Mesenchymal stem cell (in vitro differentiated cells and primary cell): ENCODE results near the gene SNED1.
A peak's percentile ranks its signal among the peaks of the same experiment; 100 is the strongest.

Source experiments
- DNase-seq: peaks from one replicate; pipeline ENCODE4 v3.0.0-alpha.2; 2013
- H2AFZ ChIP-seq: one replicate; pipeline ENCODE4 v1.6.1; 2013; ENCODE audit warnings: low read depth, mild to moderate bottlenecking, control low read depth, inconsistent platforms, low read length, moderate library complexity
- H2AK5ac ChIP-seq: 2 replicates; pipeline ENCODE4 v1.6.1; 2013; ENCODE audit warnings: low read length, moderate library complexity, mild to moderate bottlenecking, inconsistent platforms; ENCODE audit not compliant: severe bottlenecking
- H2BK120ac ChIP-seq: one replicate; pipeline ENCODE4 v1.6.1; 2013; ENCODE audit warnings: low read depth, mild to moderate bottlenecking, inconsistent platforms, low read length, moderate library complexity
- H2BK12ac ChIP-seq, 2 experiments: one replicate each; pipeline ENCODE4 v1.6.1; 2013; ENCODE audit warnings: inconsistent platforms in 2 of 2, low read length in 2 of 2, mild to moderate bottlenecking in 2 of 2, moderate library complexity in 2 of 2, control low read depth in 1 of 2
- H2BK15ac ChIP-seq: one replicate; pipeline ENCODE4 v1.6.1; 2013; ENCODE audit warnings: mild to moderate bottlenecking, low read depth, inconsistent platforms; ENCODE audit not compliant: poor library complexity, severe bottlenecking
- H2BK5ac ChIP-seq: 2 replicates; pipeline ENCODE4 v1.6.1; 2013; ENCODE audit warnings: low read depth, mild to moderate bottlenecking, low read length, control low read depth, inconsistent platforms; ENCODE audit not compliant: poor library complexity, severe bottlenecking
- H3K14ac ChIP-seq, 2 experiments: one replicate each; pipeline ENCODE4 v1.6.1; 2013; ENCODE audit warnings: inconsistent platforms in 2 of 2, low read length in 2 of 2, control low read depth in 1 of 2, mild to moderate bottlenecking in 1 of 2, moderate library complexity in 1 of 2
- H3K18ac ChIP-seq, 2 experiments: one replicate each; pipeline ENCODE4 v1.6.1; 2013; ENCODE audit warnings: inconsistent platforms in 2 of 2, low read length in 2 of 2, control low read depth in 1 of 2, low read depth in 1 of 2, mild to moderate bottlenecking in 1 of 2
- H3K23ac ChIP-seq, 2 experiments: one replicate each; pipeline ENCODE4 v1.6.1; 2013; ENCODE audit warnings: inconsistent platforms in 2 of 2, low read length in 2 of 2, mild to moderate bottlenecking in 2 of 2, moderate library complexity in 2 of 2, control low read depth in 1 of 2
- H3K27ac ChIP-seq: 2 replicates; pipeline ENCODE4 v1.5.1; 2013; ENCODE audit warnings: mild to moderate bottlenecking, moderate library complexity, low read length, control low read depth, inconsistent platforms; ENCODE audit not compliant: poor library complexity, severe bottlenecking
- H3K27me3 ChIP-seq, 2 experiments: 2 replicates each; pipeline versions ENCODE4 v1.6.1 to v1.7.0; 2013; ENCODE audit warnings: low read length in 2 of 2, mild to moderate bottlenecking in 2 of 2, moderate library complexity in 2 of 2, control low read depth in 1 of 2, inconsistent platforms in 1 of 2; ENCODE audit not compliant: control insufficient read depth in 1 of 2, insufficient read depth in 1 of 2
- H3K36me3 ChIP-seq, 2 experiments: 2 replicates each; pipeline versions ENCODE4 v1.6.1 to v1.7.0; 2013; ENCODE audit warnings: low read length in 2 of 2, control low read depth in 1 of 2, inconsistent platforms in 1 of 2, low read depth in 1 of 2, mild to moderate bottlenecking in 1 of 2; ENCODE audit not compliant: insufficient read depth in 2 of 2, control insufficient read depth in 1 of 2
- H3K4ac ChIP-seq, 2 experiments: one replicate each; pipeline ENCODE4 v1.6.1; 2013; ENCODE audit warnings: inconsistent platforms in 2 of 2, low read length in 2 of 2, mild to moderate bottlenecking in 2 of 2, moderate library complexity in 2 of 2, control low read depth in 1 of 2, low read depth in 1 of 2
- H3K4me1 ChIP-seq: 2 replicates; pipeline ENCODE4 v1.6.1; 2013; ENCODE audit warnings: low read depth, low read length, control low read depth; ENCODE audit not compliant: control insufficient read depth, insufficient read depth
- H3K4me2 ChIP-seq: 2 replicates; pipeline ENCODE4 v1.6.1; 2013; ENCODE audit warnings: low read length, mild to moderate bottlenecking, inconsistent platforms; ENCODE audit not compliant: poor library complexity, severe bottlenecking
- H3K4me3 ChIP-seq, 2 experiments: 2 replicates each; pipeline versions ENCODE4 v1.5.1 to v1.7.0; 2013; ENCODE audit warnings: low read length in 2 of 2, mild to moderate bottlenecking in 2 of 2, control low read depth in 1 of 2, low read depth in 1 of 2; ENCODE audit not compliant: insufficient read depth in 1 of 2
- H3K79me1 ChIP-seq: replicated peaks from 2 replicates; pipeline ENCODE4 v1.6.1; 2013; ENCODE audit warnings: mild to moderate bottlenecking, control low read depth, low read length, inconsistent platforms; ENCODE audit not compliant: poor library complexity, severe bottlenecking
- H3K9ac ChIP-seq: 2 replicates; pipeline ENCODE4 v1.7.0; 2013; ENCODE audit warnings: mild to moderate bottlenecking, low read length, moderate library complexity
- H3K9me3 ChIP-seq: 2 replicates; pipeline ENCODE4 v1.7.0; 2013; ENCODE audit warnings: mild to moderate bottlenecking, low read length; ENCODE audit not compliant: control insufficient read depth
- H4K8ac ChIP-seq: one replicate; pipeline ENCODE4 v1.6.1; 2013; ENCODE audit warnings: inconsistent platforms, mild to moderate bottlenecking, low read length, moderate library complexity
- H4K91ac ChIP-seq: one replicate; pipeline ENCODE4 v1.6.1; 2013; ENCODE audit warnings: mild to moderate bottlenecking, low read length, inconsistent platforms
- WGBS: methylation state at CpG from one replicate; pipeline ENCODE4 v1.1.7; 2013; ENCODE audit warnings: mixed read lengths; 5-methylcytosine and 5-hydroxymethylcytosine counted together

The SNED1 gene

GRCh38 chr2:240998995-240999791 lies 775 bp downstream of the SNED1 start:
- Histone ChIP-seq H2AK5ac (no peak overlapping the region), H3K4me2 (peak overlapping the region; percentile 83), H3K23ac (peak overlapping the region in 1 of 2 experiments; percentile 6), H2BK15ac (no peak overlapping the region), H3K4me3 (peak overlapping the region; percentile 57 to 85), H3K79me1 (no peaks in the 10 kb centered on the region), H3K14ac (no peak overlapping the region), H3K9me3 (peaks cover 11% of the 10 kb centered on the region), H2BK5ac (no peak overlapping the region), H4K8ac (no peak overlapping the region), H2BK120ac (no peak overlapping the region), H3K36me3 (peaks cover 12 to 45% of the 10 kb centered on the region in 2 experiments), H3K18ac (peak overlapping the region; percentile 47 to 68), H3K4me1 (peaks cover 29% of the 10 kb centered on the region), H2AFZ (peak overlapping the region; percentile 29), H4K91ac (no peak overlapping the region), H3K27ac (no peak overlapping the region), H3K4ac (no peak overlapping the region), H2BK12ac (no peak overlapping the region), H3K9ac (peak overlapping the region; percentile 87), H3K27me3 (peaks cover 0 to 10% of the 10 kb centered on the region in 2 experiments)
- DNase-seq = no peak
- WGBS = 11% methylated on average over 51 of the region's 71 CpGs

GRCh38 chr2:240999873-241000541 lies 1.6 kb downstream of the SNED1 start:
- peak overlapping the region; percentile 87 for H3K9ac ChIP-seq
- H3K14ac ChIP-seq = no peak overlapping the region
- H2BK12ac ChIP-seq = peak overlapping the region in 1 of 2 experiments; percentile 10
- no peak overlapping the region for H2BK5ac ChIP-seq
- H3K27me3 ChIP-seq = peaks cover 0 to 10% of the 10 kb centered on the region in 2 experiments
- no peak overlapping the region for H4K8ac ChIP-seq
- H3K4me1 ChIP-seq = peaks cover 26% of the 10 kb centered on the region
- no peak overlapping the region for H2AFZ ChIP-seq
- no peak overlapping the region for H2BK15ac ChIP-seq
- H3K23ac ChIP-seq = peak overlapping the region; percentile 37 to 51
- no peaks in the 10 kb centered on the region for H3K79me1 ChIP-seq
- H2BK120ac ChIP-seq = no peak overlapping the region
- WGBS = 93% methylated on average over 19 of the region's 19 CpGs
- no peak overlapping the region for H3K27ac ChIP-seq
- H4K91ac ChIP-seq = no peak overlapping the region
- no peak for DNase-seq
- no peak overlapping the region for H3K18ac ChIP-seq
- peaks cover 19% of the 10 kb centered on the region for H3K9me3 ChIP-seq
- peaks cover 12 to 52% of the 10 kb centered on the region in 2 experiments for H3K36me3 ChIP-seq
- peak overlapping the region in 1 of 2 experiments; percentile 85 for H3K4me3 ChIP-seq
- H2AK5ac ChIP-seq = no peak overlapping the region
- H3K4me2 ChIP-seq = no peak overlapping the region
- no peak overlapping the region for H3K4ac ChIP-seq

- Histone ChIP-seq H3K79me1 (no peaks in the 10 kb centered on the region), H4K8ac (peak overlapping the region; percentile 1), H3K27ac (no peak overlapping the region), H3K23ac (no peak overlapping the region), H2BK5ac (no peak overlapping the region), H4K91ac (no peak overlapping the region), H2AFZ (no peak overlapping the region), H2AK5ac (no peak overlapping the region), H3K9me3 (peaks cover 26% of the 10 kb centered on the region), H3K4me3 (peak overlapping the region in 1 of 2 experiments; percentile 85), H3K4ac (no peak overlapping the region), H3K4me1 (peaks cover 26% of the 10 kb centered on the region), H3K4me2 (no peak overlapping the region), H2BK120ac (no peak overlapping the region), H3K9ac (peak overlapping the region; percentile 87), H2BK15ac (no peak overlapping the region), H3K27me3 (peaks cover 0 to 10% of the 10 kb centered on the region in 2 experiments), H3K14ac (no peak overlapping the region), H3K18ac (no peak overlapping the region), H2BK12ac (no peak overlapping the region), H3K36me3 (peaks cover 12 to 61% of the 10 kb centered on the region in 2 experiments)
- 89% methylated on average over 8 of the region's 9 CpGs for WGBS
- DNase-seq = no peak
These were observed 2.5 kb downstream of the SNED1 start for GRCh38 chr2:241000831-241001321.
